SK-N-SH (cell line): ENCODE measurements around the gene FBXO15.

Experiments
- GABPA ChIP-seq: IDR thresholded peaks from 2 replicates; pipeline ENCODE4 v1.4.0; 2012; ENCODE audit warnings: low read depth, mild to moderate bottlenecking
- MAX ChIP-seq: IDR thresholded peaks from 2 replicates; pipeline ENCODE4 v1.4.0; 2012; ENCODE audit warnings: low read depth
- POLR2AphosphoS5 ChIP-seq: IDR thresholded peaks from 2 replicates; pipeline ENCODE4 v1.6.1; 2012; ENCODE audit warnings: low read depth, low read length
- RCOR1 ChIP-seq: fragments of 150-350 bp; IDR thresholded peaks from 2 replicates; pipeline ENCODE4 v1.6.1; 2017; ENCODE audit warnings: antibody characterized with exemption, low read length
- TF ChIP-seq, protein P1 (sequence below): fragments of 200-600 bp; sonication (generic); IDR thresholded peaks from 2 replicates; pipeline ENCODE4 v1.6.1; 2017; ENCODE audit warnings: antibody characterized with exemption, mild to moderate bottlenecking, moderate library complexity

GRCh38 chr18:74078257-74078656 lies 69.4 kb downstream of the FBXO15 start:
- TF ChIP-seq, protein P1, sequence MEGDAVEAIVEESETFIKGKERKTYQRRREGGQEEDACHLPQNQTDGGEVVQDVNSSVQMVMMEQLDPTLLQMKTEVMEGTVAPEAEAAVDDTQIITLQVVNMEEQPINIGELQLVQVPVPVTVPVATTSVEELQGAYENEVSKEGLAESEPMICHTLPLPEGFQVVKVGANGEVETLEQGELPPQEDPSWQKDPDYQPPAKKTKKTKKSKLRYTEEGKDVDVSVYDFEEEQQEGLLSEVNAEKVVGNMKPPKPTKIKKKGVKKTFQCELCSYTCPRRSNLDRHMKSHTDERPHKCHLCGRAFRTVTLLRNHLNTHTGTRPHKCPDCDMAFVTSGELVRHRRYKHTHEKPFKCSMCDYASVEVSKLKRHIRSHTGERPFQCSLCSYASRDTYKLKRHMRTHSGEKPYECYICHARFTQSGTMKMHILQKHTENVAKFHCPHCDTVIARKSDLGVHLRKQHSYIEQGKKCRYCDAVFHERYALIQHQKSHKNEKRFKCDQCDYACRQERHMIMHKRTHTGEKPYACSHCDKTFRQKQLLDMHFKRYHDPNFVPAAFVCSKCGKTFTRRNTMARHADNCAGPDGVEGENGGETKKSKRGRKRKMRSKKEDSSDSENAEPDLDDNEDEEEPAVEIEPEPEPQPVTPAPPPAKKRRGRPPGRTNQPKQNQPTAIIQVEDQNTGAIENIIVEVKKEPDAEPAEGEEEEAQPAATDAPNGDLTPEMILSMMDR, result no peak
- TF ChIP-seq POLR2AphosphoS5 (no peak), RCOR1 (no peak), MAX (no peak), GABPA (no peak)
